CMK (cell line): ENCODE measurements around the gene FAM83C.

Experiments used
- DNase-seq: peaks from one replicate; pipeline ENCODE4 v3.0.0-alpha.2; 2010; ENCODE audit warnings: low read depth

FAM83C gene

GRCh38 chr20:35291654-35292503 is at the start of gene FAM83C:
TSS of gene FAM83C (minus strand) at chr20:35292425. CDS start at chr20:35292304, 121 bp downstream.
- no peak for DNase-seq

GRCh38 chr20:35341366-35342028 is 49.3 kb upstream of the FAM83C start:
- DNase-seq: no peak

GRCh38 chr20:35340436-35340835 is 48.2 kb upstream of the FAM83C start:
- no peak for DNase-seq

- DNase-seq: no peak
These were observed 47.4 kb upstream of the FAM83C start for GRCh38 chr20:35339636-35340035.

GRCh38 chr20:35339007-35339406 is 46.8 kb upstream of the FAM83C start:
- no peak for DNase-seq

DNA sequence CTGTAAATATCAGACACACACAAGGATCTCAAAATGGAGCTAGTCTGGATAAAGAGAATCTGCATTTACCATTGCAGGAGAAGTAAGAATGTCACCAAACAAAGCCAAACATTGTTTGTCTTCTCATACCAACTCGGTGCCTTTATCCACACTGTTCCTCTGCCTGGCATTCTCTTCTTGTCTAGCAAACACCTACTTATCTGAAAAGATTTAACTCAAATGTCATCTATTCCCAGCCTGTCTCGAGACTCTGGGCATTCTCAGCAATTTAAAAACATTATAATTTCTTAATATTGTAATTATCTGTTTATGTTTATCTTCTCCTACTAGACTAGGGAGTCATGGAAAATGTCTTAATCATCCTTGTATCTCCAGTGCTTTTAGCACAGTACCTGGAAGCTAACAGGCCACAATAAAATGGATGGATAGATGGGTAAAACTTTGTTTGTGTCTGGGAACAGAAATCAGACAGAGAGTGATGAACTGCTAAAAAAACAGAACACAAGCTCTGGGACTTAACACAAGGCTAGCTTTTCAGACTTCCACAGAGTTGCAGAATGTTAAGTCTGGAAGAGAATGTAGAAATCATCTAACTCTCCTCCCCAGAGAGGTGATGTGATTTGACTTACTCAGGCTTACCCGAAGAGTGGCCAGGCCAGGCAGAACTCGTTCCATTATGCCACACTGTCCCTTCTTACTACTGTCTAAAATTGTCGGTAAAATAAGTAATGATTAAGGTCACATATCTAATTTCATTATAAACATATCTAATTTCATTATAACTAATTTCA is 42.3 kb upstream of the FAM83C start:
- no peak for DNase-seq

GRCh38 chr20:35333606-35334005 is 41.4 kb upstream of the FAM83C start:
- DNase-seq: no peak

GRCh38 chr20:35332540-35333200 is 40.4 kb upstream of the FAM83C start:
- DNase-seq: no peak

GRCh38 chr20:35329435-35330139 is 37.4 kb upstream of the FAM83C start:
- peak; percentile 47 for DNase-seq

DNA sequence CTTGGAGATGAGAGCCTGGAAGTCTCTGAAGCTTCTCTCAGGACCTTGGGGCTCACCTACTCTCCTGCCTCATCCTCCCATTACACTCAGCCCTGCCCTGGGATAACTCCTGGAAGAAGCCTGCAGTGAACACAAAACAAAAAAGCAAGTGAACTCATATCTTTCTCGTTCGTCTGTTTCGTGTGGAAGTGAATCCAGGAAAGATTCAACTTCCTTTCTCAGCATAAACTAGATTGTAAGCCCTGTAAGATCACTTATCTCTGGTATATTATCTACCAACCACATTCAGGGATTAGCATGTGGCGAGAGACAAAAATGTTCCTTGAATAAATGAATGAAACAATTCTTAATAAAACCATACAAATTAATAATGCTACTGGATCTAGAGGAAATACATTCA is 36.5 kb upstream of the FAM83C start:
- no peak for DNase-seq

DNA sequence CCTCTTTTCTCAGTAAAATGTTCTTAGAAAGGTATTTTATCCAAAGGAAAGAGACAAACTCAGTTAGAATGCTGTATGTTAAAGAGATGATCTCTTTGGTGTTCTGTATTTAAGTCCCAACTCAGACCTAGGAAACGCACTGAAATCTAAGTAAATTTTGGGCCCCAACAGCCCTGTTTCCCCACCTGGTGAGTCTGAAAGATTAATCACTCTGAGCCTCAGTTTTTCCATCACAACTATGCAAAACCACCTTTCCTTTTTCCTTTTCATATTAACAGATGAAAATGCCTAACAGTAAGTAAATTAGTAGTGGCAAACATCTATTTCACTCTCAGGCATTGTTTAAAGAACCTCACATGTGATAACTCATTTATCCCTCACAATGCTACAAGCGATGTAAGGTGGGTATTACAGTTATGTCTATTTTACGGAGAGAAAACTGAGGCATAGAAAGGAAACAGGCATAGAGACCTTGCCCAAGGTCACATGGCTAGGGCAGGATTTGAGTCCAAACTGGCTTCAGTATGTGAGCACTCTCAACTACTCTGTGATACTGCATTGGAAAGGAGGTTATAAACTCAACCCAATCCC is 36.0 kb upstream of the FAM83C start:
- DNase-seq: no peak

DNA sequence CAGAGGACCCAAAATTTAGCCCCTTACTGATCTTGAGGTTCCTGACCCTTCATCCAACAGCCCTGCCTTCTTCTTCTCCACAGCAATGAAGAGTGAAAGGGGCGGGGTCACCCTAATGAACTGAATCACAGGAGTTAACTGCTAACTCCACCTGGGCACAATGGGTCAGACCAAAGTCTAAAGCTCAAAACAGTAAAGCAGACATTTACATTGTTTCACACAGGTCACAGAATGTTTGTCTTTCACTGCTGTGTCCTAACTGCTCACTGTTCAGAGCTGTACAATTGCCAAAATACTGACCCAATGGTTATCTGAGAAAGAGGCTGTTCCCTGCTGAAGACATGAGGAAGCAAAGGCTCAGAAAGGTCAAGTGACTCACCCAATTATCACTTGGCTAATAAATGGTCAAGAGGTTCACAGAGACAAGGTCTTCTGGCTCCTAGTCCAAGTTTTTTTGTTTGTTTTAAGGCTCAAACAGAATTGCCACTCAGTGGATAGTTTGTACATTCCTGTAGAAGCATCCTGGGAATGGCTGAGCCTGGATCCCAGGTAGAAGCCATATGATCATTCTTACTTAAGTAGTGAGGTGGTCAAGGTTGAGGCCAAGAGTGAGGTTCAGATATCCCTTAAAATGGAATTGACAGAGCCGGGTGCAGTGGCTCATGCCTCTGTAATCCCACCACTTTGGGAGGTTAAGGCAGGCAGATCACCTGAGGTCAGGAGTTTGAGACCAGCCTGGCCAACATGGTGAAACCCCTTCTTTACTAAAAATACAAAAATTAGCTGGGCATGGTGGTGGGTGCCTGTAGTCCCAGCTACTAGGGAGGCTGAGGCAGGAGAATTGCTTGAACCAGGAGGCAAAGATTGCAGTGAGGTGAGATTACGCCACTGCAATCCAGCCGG is 35.1 kb upstream of the FAM83C start:
- no peak for DNase-seq

DNA sequence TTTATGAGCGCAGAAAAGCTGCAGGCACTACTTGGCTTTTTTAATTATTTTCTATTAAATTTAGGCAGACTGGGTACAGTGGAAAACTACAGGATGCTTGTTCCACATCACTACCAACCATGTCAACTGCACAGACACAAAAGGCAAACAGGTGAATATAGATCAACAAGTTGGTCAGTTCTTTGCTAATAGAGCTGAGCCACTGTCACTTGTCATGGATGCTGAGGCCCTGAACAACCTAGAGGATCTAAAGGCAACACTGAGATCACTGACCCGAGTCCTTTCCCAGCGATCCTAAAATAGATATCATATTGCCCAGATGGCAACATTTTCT is 34.5 kb upstream of the FAM83C start:
- DNase-seq: no peak

DNA sequence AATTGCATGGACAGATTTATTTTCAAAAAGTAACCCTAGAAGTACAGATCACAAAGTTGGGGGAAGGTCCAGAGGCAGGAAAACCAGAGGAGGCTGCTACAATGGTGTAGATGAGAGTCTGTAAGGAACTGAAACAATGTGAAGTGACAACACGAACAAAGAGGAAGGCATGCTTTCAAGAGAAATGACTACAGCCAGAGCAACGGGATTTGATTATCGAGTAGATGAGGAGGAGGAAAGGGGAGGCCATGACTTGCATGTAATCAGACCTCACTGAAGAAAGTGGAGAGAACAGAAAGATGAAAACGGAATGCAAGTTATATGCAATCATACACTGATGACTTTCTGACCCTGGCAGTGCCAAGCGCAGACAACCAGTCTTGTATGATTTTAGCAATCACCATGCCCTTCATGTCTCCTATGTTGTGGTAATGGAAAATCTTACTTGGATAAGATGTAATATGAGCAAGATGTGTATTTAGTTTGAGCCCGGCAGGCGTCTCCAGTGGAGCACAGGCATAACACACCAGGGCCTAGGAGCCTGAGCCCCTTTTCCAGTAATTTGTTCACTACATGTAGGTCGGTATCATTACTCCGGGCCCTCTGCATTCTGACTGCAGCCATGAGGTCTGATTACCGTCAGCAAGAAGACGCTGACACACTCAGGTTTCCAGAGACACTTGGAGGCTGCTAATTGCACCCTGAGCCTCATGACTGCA is 34.0 kb upstream of the FAM83C start:
- DNase-seq: no peak

DNA sequence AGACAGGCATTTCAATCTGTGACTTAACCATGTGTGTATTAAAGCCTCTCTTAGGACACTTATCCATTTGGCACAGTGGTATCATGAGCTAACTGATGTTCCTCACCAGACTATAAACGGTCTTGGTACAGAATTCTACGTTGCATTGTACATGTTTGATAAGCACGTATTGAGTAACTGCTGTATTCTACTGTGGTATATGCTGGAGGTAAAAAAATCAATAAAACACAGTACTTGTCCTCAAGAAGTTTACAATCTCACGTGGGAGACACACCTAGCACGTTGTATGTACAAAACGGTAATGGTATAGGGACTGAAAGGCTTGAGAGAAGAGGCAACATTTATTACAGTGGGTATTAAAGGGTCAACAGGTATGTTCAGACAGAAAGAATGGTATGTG is 33.2 kb upstream of the FAM83C start:
- no peak for DNase-seq

DNA sequence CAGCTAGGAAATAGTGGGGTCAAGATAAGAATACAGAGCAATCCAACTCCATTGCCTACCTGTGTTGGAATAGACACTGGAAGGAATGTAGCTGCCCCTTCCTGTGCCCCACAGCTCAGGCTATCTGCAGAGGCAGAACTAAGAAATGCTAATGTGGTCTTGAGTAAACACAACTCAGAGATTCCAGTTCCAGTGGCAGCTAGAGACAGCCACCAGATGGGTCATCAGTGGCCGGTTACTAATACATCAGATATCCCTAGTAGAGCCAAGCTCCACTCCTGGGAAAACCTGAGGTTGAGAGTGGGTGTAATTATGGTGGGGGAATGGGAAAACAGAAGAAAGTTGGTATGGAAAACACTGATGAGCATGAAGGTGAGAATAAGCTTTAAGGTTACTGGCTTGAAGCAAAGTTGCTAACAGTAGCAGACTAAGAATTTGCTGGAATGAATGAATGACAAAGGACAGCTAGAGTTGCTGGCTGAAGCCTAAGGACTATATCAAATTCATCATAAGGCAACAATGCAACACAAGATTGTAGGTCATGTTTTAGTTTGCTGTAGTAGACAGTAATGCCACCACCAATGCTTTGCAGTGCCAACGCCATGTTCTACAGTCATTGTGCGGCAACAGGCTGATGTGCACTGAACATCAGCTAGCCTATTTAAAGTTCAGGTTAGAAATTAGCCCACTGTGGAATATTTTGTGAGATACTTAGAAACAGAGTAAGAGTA is 28.3 kb upstream of the FAM83C start:
- DNase-seq: no peak

DNA sequence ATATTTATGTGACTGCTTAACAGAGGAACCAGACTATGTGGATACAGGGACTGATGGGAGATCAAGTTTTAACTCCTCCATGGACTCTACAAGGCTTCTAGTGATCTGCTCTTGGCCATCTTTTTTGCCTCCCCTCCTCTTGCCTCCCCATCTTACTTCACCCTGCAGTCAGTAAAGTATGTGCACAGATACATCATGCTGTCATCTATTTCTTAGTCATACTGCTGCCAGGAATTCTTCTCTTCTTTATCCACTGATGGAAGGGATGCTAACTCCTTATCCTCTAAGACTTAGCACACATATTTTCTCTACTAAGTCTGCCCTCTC is 27.6 kb upstream of the FAM83C start:
- no peak for DNase-seq

DNA sequence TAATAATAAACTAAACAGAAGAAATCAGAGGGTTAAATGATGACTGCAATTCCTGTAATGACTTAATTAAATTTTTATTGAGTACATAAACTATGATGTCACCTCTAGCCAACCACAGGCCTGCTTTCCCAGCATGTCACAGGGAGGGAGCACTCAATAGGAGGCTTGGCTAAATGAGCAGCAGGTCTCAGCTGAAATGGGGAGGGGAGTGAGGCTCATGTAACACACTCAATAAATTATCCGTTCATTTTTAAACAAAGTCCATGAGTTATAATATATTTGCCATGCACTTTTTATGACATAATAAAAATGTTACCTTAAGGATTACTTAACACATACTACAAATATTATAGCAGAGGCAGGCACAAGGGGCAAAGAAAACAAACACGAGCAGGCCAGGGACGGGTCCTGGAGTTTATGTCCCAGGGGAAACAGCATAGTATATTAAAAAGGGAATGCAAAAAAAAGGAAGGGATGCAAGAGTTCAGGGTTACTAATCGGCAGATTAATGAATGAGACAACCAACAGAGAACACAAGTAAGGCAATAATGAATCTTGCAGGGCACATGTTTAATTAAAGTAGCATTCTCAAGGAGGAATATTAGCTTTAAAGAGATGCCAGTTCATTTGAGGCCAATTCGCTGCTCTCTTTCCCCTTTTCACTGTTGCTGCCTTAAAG is 27.1 kb upstream of the FAM83C start:
- DNase-seq: no peak
